GM12878 (cell line): Measurements from ENCODE around the gene DAAM2. TPM values are rescaled to one million over a fixed set of nuclear protein-coding genes. Genes with fewer than 3 reads are reported as not detected.

ENCODE experiments used
- ATAC-seq: fragments of 200-7000 bp; cut with Tn5 transposase; 3 replicates; pipeline ENCODE4 v1.9.1; 2020; ENCODE audit warnings: mild to moderate bottlenecking, moderate library complexity
- BruUV-seq: library from RNA; stranded (reverse); fragments of 400-500 nt; replicated peaks from 2 replicates; lab custom pipeline; 2021; lab: Mats Ljungman, UMichigan
- CTCF ChIA-PET: fragments of 300-600 bp; sonication (Branson Sonifier 250); formaldehyde crosslinking; extraction: SDS; loops from one replicate; lab custom pipeline; 2021; ENCODE audit warnings: inconsistent platforms; lab: Yijun Ruan, JAX
- POLR2A ChIA-PET: fragments of 350-600 bp; formaldehyde crosslinking; extraction: SDS; loops from one replicate; lab custom pipeline; 2021; ENCODE audit warnings: inconsistent platforms; lab: Charles Lee
- RAD21 ChIA-PET: fragments of 300-600 bp; sonication (Branson Sonifier 250); formaldehyde crosslinking; loops from one replicate; lab custom pipeline; 2023; ENCODE audit warnings: antibody characterized with exemption; ENCODE audit not compliant: unreplicated experiment; lab: Charles Lee
- SMC1A ChIA-PET: fragments of 300-600 bp; sonication (Branson Sonifier 250); formaldehyde crosslinking; loops from one replicate; lab custom pipeline; 2023; ENCODE audit not compliant: unreplicated experiment, uncharacterized antibody; lab: Charles Lee
- DNase-seq: peaks from one replicate; pipeline ENCODE4 v3.0.0-alpha.2; 2011; ENCODE audit warnings: low read depth, low spot score
- FAIRE-seq: peaks from 3 replicates; lab custom pipeline; 2011; peaks lifted over from hg19 to GRCh38; lab: Jason Lieb, UNC
- H2AFZ ChIP-seq: 2 replicates; pipeline ENCODE4 v1.6.0; 2011; ENCODE audit warnings: low read depth, low read length, control low read depth; ENCODE audit not compliant: control insufficient read depth
- H3K27ac ChIP-seq: 2 replicates; pipeline ENCODE4 v1.5.1; 2011; ENCODE audit warnings: control low read depth; ENCODE audit not compliant: control insufficient read depth, insufficient read depth
- H3K27me3 ChIP-seq, 2 experiments: replicated peaks in 1 of 2; 2 replicates each; pipeline versions ENCODE4 v1.6.0 to v1.6.1; 2011; ENCODE audit warnings: low read length in 1 of 2; ENCODE audit not compliant: control insufficient read depth in 2 of 2, insufficient read depth in 2 of 2
- H3K36me3 ChIP-seq, 2 experiments: 2 replicates each; pipeline ENCODE4 v1.5.1; 2011; ENCODE audit warnings: low read length in 1 of 2; ENCODE audit not compliant: control insufficient read depth in 2 of 2, insufficient read depth in 2 of 2
- H3K4me1 ChIP-seq: 2 replicates; pipeline ENCODE4 v1.6.1; 2011; ENCODE audit warnings: mild to moderate bottlenecking, low read length, moderate library complexity, mixed read lengths; ENCODE audit not compliant: control insufficient read depth, insufficient read depth
- H3K4me2 ChIP-seq: 2 replicates; pipeline ENCODE4 v1.6.0; 2011; ENCODE audit warnings: control low read depth; ENCODE audit not compliant: control insufficient read depth, insufficient read depth
- H3K4me3 ChIP-seq: fragments of 200-600 bp; sonication (generic); 2 replicates; pipeline ENCODE4 v1.5.1; 2016
- H3K79me2 ChIP-seq: 2 replicates; pipeline ENCODE4 v1.6.0; 2011; ENCODE audit warnings: low read length; ENCODE audit not compliant: control insufficient read depth, insufficient read depth
- H3K9ac ChIP-seq: 2 replicates; pipeline ENCODE4 v1.8.0; 2011; ENCODE audit warnings: low read length, control low read depth, mixed read lengths; ENCODE audit not compliant: control insufficient read depth, insufficient read depth
- H3K9me3 ChIP-seq: replicated peaks from 3 replicates; pipeline ENCODE4 v1.5.1; 2011; ENCODE audit warnings: mild to moderate bottlenecking, low read length; ENCODE audit not compliant: control insufficient read depth, insufficient read depth
- H4K20me1 ChIP-seq: 2 replicates; pipeline ENCODE4 v1.6.0; 2011; ENCODE audit not compliant: control insufficient read depth, insufficient read depth
- ATF2 ChIP-seq: IDR thresholded peaks from 2 replicates; pipeline ENCODE4 v1.6.1; 2012; ENCODE audit warnings: low read length, inconsistent platforms
- CEBPZ ChIP-seq: fragments of 150-350 bp; IDR thresholded peaks from 2 replicates; pipeline ENCODE4 v1.6.1; 2016; ENCODE audit warnings: low read depth, low read length
- RELA ChIP-seq: fragments of 450-650 bp; IDR thresholded peaks from 2 replicates; pipeline ENCODE4 v1.8.0; 2014; ENCODE audit warnings: borderline replicate concordance; ENCODE audit not compliant: partially characterized antibody
- SREBF1 ChIP-seq: IDR thresholded peaks from 2 replicates; pipeline ENCODE4 v1.6.1; 2012; ENCODE audit warnings: mild to moderate bottlenecking, low read length
- SUPT20H ChIP-seq: IDR thresholded peaks from 2 replicates; pipeline ENCODE4 v1.6.1; 2011; ENCODE audit warnings: low read depth, mild to moderate bottlenecking, low read length, moderate library complexity, borderline replicate concordance; ENCODE audit not compliant: control insufficient read depth
- ZNF24 ChIP-seq: fragments of 450-650 bp; IDR thresholded peaks from 2 replicates; pipeline ENCODE4 v1.6.1; 2017; ENCODE audit warnings: antibody characterized with exemption, mild to moderate bottlenecking
- WGBS: methylation state at CpG from one replicate; pipeline ENCODE4 v1.1.6; 2016; ENCODE audit warnings: low lambda C conversion rate; ENCODE audit not compliant: insufficient replicate concordance, insufficient coverage; ENCODE audit errors: missing lambda C conversion rate; 5-methylcytosine and 5-hydroxymethylcytosine counted together
- in situ Hi-C: fragments of 300-500 bp; cut with MboI; formaldehyde crosslinking; loops from 9 replicates; pipeline ENCODE4 v1.14.3; 2018; ENCODE audit warnings: mixed read lengths
- intact Hi-C: fragments of 100-400 bp; cut with micrococcal nuclease; formaldehyde crosslinking; loops from one replicate; pipeline ENCODE4 v1.14.2; 2022; ENCODE audit not compliant: unreplicated experiment
- polyA plus RNA-seq, 11 experiments: library from polyadenylated mRNA; depleted of rRNA in 4 of 11; unstranded in 6 of 11; stranded (reverse) in 5 of 11; fragments of >200 nt; fragmentation: Nextera tagmentation in 4 of 11; fragmentation: Illumina TruSeq in 1 of 11; extraction: Ambion mirVana in 4 of 11; extraction: Trizol in 1 of 11; gene quantifications; 1 replicate in 1 of 11; 2 replicates in 10 of 11; pipeline versions ENCODE4 v1.2.1 to v1.2.3, GENCODE V29; 2011 to 2016; ENCODE audit warnings: inconsistent platforms in 2 of 11, missing spikeins in 2 of 11, low read depth in 1 of 11
- total RNA-seq, 4 experiments: library from RNA; depleted of rRNA in 3 of 4; stranded (reverse); fragments of >200 nt in 3 of 4; fragmentation: Illumina TruSeq in 1 of 4; extraction: Trizol in 1 of 4; gene quantifications; 2 replicates each; pipeline versions ENCODE4 v1.2.1 to v1.2.3, GENCODE V29; 2013 to 2021
- TF ChIP-seq, protein P1 (sequence below): fragments of 450-650 bp; IDR thresholded peaks from 2 replicates; pipeline ENCODE4 v1.6.1; 2017; ENCODE audit warnings: mild to moderate bottlenecking, moderate library complexity

The DAAM2 gene
- total and polyA plus RNA-seq, 10 of the 15 experiments (the other 5 are each of a cell fraction or from before 2014, with no cell fraction given) = 0.05 to 0.22 TPM; not detected in 8

GRCh38 chr6:39839445-39839844, 47.3 kb downstream of the DAAM2 start:
- intact Hi-C loops (no loop called here), in situ Hi-C loops (no loop called here)
- DNase-seq (no peak), FAIRE-seq (no peak), ATAC-seq (no peak)
- Histone ChIP-seq H2AFZ (no peak overlapping the region), H3K9ac (no peak overlapping the region), H3K9me3 (no peaks in the 10 kb centered on the region), H3K4me1 (no peaks in the 10 kb centered on the region), H3K79me2 (no peaks in the 10 kb centered on the region), H3K27ac (no peak overlapping the region), H3K36me3 (no peaks in the 10 kb centered on the region), H4K20me1 (no peaks in the 10 kb centered on the region), H3K4me2 (no peak overlapping the region), H3K4me3 (no peak overlapping the region), H3K27me3 (no peaks in the 10 kb centered on the region; a peak in 1 of 4 replicates)
- ChIA-PET RAD21 (no interaction called here), SMC1A (interaction anchor here (0.9 kb wide), 1 partner anchor 42 kb away, joined by 3 read pairs; no protein-coding TSS in a partner anchor), CTCF (no interaction called here), POLR2A (no interaction called here)
- no peak for TF ChIP-seq ATF2
- BruUV-seq = no TSS peak
- 79% methylated on average over 1 of the region's 1 CpG for WGBS

- WGBS = 88% methylated on average over 1 of the region's 6 CpGs
- Histone ChIP-seq H2AFZ (no peak overlapping the region), H3K9ac (no peak overlapping the region), H3K4me2 (no peak overlapping the region), H3K79me2 (no peaks in the 10 kb centered on the region), H3K36me3 (no peaks in the 10 kb centered on the region), H3K27me3 (no peaks in the 10 kb centered on the region; a peak in 1 of 4 replicates), H3K4me3 (no peak overlapping the region), H4K20me1 (no peaks in the 10 kb centered on the region), H3K4me1 (no peaks in the 10 kb centered on the region), H3K27ac (no peak overlapping the region), H3K9me3 (no peaks in the 10 kb centered on the region)
- BruUV-seq = no TSS peak
- ATAC-seq = no peak
- no peak for DNase-seq
- ChIA-PET CTCF (no interaction called here), SMC1A (no interaction called here), RAD21 (no interaction called here), POLR2A (no interaction called here)
- intact Hi-C loops (no loop called here), in situ Hi-C loops (no loop called here)
- FAIRE-seq = no peak
- TF ChIP-seq SREBF1 (no peak), SUPT20H (no peak), RELA (no peak), ZNF24 (no peak), CEBPZ (no peak)
- TF ChIP-seq, protein P1, sequence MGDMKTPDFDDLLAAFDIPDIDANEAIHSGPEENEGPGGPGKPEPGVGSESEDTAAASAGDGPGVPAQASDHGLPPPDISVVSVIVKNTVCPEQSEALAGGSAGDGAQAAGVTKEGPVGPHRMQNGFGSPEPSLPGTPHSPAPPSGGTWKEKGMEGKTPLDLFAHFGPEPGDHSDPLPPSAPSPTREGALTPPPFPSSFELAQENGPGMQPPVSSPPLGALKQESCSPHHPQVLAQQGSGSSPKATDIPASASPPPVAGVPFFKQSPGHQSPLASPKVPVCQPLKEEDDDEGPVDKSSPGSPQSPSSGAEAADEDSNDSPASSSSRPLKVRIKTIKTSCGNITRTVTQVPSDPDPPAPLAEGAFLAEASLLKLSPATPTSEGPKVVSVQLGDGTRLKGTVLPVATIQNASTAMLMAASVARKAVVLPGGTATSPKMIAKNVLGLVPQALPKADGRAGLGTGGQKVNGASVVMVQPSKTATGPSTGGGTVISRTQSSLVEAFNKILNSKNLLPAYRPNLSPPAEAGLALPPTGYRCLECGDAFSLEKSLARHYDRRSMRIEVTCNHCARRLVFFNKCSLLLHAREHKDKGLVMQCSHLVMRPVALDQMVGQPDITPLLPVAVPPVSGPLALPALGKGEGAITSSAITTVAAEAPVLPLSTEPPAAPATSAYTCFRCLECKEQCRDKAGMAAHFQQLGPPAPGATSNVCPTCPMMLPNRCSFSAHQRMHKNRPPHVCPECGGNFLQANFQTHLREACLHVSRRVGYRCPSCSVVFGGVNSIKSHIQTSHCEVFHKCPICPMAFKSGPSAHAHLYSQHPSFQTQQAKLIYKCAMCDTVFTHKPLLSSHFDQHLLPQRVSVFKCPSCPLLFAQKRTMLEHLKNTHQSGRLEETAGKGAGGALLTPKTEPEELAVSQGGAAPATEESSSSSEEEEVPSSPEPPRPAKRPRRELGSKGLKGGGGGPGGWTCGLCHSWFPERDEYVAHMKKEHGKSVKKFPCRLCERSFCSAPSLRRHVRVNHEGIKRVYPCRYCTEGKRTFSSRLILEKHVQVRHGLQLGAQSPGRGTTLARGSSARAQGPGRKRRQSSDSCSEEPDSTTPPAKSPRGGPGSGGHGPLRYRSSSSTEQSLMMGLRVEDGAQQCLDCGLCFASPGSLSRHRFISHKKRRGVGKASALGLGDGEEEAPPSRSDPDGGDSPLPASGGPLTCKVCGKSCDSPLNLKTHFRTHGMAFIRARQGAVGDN = no peak
Measured at GRCh38 chr6:39840781-39841180, 48.6 kb downstream of the DAAM2 start.
